GM18517 (cell line): ENCODE data around the gene PCBP3.

Experiments used
- ATAC-seq: cut with Tn5 transposase; IDR thresholded peaks from one replicate; pipeline ENCODE4 v1.9.1; 2021; ENCODE audit warnings: mild to moderate bottlenecking, moderate library complexity; ENCODE audit not compliant: unreplicated experiment

The PCBP3 gene

GRCh38 chr21:45917241-45917640 lies 273.7 kb downstream of the PCBP3 start:
- ATAC-seq = no peak

- no peak for ATAC-seq
These were observed 274.5 kb downstream of the PCBP3 start for GRCh38 chr21:45918011-45918410.

- no peak for ATAC-seq
These were observed 275.4 kb downstream of the PCBP3 start for GRCh38 chr21:45918835-45919447.

- no peak for ATAC-seq
These were observed 276.1 kb downstream of the PCBP3 start for GRCh38 chr21:45919593-45919992.

GRCh38 chr21:45920824-45921600 lies 277.5 kb downstream of the PCBP3 start:
- ATAC-seq = no peak

GRCh38 chr21:45921917-45922316 lies 278.4 kb downstream of the PCBP3 start:
- ATAC-seq = no peak

- no peak for ATAC-seq
These were observed 279.1 kb downstream of the PCBP3 start for GRCh38 chr21:45922648-45923047.

GRCh38 chr21:45923146-45923545 lies 279.6 kb downstream of the PCBP3 start:
- ATAC-seq = no peak

GRCh38 chr21:45926281-45926680 lies 282.8 kb downstream of the PCBP3 start:
- no peak for ATAC-seq

GRCh38 chr21:45927032-45927431 lies 283.5 kb downstream of the PCBP3 start:
- no peak for ATAC-seq

- no peak for ATAC-seq
These were observed 284.6 kb downstream of the PCBP3 start for GRCh38 chr21:45927851-45928850.

GRCh38 chr21:45929449-45929848 lies 285.9 kb downstream of the PCBP3 start:
- ATAC-seq = no peak

- no peak for ATAC-seq
These were observed 286.8 kb downstream of the PCBP3 start for GRCh38 chr21:45930231-45930760.

- no peak for ATAC-seq
These were observed 287.3 kb downstream of the PCBP3 start for GRCh38 chr21:45930792-45931191.

GRCh38 chr21:45931397-45931969 lies 288.0 kb downstream of the PCBP3 start:
- ATAC-seq = no peak

GRCh38 chr21:45932922-45933502 lies 289.5 kb downstream of the PCBP3 start:
- no peak for ATAC-seq

- ATAC-seq = no peak
These were observed 290.6 kb downstream of the PCBP3 start for GRCh38 chr21:45934085-45934484.

- no peak for ATAC-seq
These were observed 291.0 kb downstream of the PCBP3 start for GRCh38 chr21:45934554-45934953.

GRCh38 chr21:45935628-45936027 lies 292.1 kb downstream of the PCBP3 start:
- no peak for ATAC-seq

- ATAC-seq = no peak
These were observed 294.4 kb downstream of the PCBP3 start for GRCh38 chr21:45937721-45938452.
